H7 (cell line): ENCODE measurements around the gene CDH23. TPM values are rescaled to one million over a fixed set of nuclear protein-coding genes. Genes with fewer than 3 reads are reported as not detected.

ENCODE experiments used
- DNase-seq: peaks from one replicate; pipeline ENCODE4 v3.0.0; 2012
- H3K27me3 ChIP-seq: 2 replicates; pipeline ENCODE4 v1.6.0; 2011; ENCODE audit warnings: mild to moderate bottlenecking, low read length; ENCODE audit not compliant: control insufficient read depth, insufficient read depth
- H3K36me3 ChIP-seq: replicated peaks from 2 replicates; pipeline ENCODE4 v1.5.1; 2011; ENCODE audit warnings: low read length; ENCODE audit not compliant: control insufficient read depth, insufficient read depth
- H3K4me3 ChIP-seq: 2 replicates; pipeline ENCODE4 v1.5.1; 2011; ENCODE audit warnings: low read depth, mild to moderate bottlenecking, control low read depth, low read length, moderate library complexity; ENCODE audit not compliant: insufficient read depth
- total RNA-seq: library from RNA; depleted of rRNA; stranded (reverse); fragments of >200 nt; shearing (Covaris generic); gene quantifications from 2 replicates; pipeline ENCODE4 v1.2.3, GENCODE V29; 2014

CDH23 gene
- total RNA-seq, 1 experiment from 2014 or later: 4.5 TPM

- Histone ChIP-seq H3K4me3 (no peak overlapping the region), H3K36me3 (no peaks in the 10 kb centered on the region), H3K27me3 (no peaks in the 10 kb centered on the region)
- peak; percentile 55 for DNase-seq
These were observed 216.6 kb downstream of the CDH23 start for GRCh38 chr10:71613261-71613777.

- no peak for DNase-seq
- Histone ChIP-seq H3K4me3 (no peak overlapping the region), H3K36me3 (no peaks in the 10 kb centered on the region), H3K27me3 (no peaks in the 10 kb centered on the region)
These were observed 217.2 kb downstream of the CDH23 start for GRCh38 chr10:71613877-71614276.

DNA sequence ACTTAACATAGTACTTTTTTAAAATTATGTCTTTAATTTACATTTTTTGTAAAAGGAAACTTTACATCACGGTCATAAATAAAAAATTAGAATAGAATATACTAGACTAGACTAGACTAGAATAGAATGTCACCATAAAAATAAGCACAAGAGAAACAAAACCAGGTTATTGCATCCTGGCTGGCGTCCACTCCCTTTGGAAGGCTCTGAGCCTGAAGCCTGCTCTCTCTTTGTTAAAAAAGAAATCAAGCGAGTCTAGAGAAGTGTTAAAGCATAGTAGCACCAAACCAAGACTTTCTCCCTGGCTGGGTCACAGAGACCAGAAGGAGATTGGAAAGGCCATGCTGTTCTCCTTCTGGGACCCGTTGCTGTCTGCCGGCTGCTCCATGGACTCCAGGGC lies 218.2 kb downstream of the CDH23 start:
- Histone ChIP-seq H3K36me3 (no peaks in the 10 kb centered on the region), H3K4me3 (no peak overlapping the region), H3K27me3 (no peaks in the 10 kb centered on the region)
- no peak for DNase-seq

DNA sequence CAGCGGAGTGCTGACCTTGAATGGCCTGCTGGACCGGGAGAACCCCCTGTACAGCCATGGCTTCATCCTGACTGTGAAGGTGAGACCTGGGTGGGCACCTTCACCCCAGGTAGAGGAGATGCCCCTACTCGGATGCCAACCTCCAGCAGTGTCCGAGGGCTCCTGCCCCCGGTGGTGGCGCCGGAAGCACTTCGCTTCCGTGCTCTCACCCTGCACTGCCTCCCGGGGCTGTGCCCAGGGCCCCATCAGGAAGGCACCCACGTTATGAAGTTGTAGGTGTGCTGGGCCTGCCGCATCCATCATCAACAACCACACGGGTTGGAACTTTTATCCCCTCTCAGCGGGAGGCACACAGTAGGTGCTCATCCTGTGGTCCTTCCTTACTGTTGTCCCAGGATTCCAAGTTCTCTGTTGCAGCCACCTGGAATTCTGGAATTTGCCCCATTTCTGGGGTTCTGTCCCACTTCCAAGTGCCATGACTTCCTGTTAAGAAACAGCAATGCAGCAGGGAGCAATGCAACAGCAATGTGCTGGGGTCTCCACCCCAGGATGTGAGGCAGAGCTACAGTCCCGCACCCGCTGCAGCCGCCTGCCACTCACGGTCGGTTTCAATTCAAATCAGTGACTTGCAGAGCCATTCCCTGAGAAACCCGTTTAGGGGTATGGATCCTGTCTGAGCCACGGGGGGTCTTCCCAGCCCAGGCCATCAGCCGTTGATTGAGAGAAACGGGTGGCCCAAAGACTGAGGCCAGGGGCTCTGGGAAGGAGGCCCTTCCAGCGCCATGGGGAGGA lies 219.0 kb downstream of the CDH23 start:
- DNase-seq: peak; percentile 70
- Histone ChIP-seq H3K4me3 (no peak overlapping the region), H3K27me3 (no peaks in the 10 kb centered on the region), H3K36me3 (no peaks in the 10 kb centered on the region)

DNA sequence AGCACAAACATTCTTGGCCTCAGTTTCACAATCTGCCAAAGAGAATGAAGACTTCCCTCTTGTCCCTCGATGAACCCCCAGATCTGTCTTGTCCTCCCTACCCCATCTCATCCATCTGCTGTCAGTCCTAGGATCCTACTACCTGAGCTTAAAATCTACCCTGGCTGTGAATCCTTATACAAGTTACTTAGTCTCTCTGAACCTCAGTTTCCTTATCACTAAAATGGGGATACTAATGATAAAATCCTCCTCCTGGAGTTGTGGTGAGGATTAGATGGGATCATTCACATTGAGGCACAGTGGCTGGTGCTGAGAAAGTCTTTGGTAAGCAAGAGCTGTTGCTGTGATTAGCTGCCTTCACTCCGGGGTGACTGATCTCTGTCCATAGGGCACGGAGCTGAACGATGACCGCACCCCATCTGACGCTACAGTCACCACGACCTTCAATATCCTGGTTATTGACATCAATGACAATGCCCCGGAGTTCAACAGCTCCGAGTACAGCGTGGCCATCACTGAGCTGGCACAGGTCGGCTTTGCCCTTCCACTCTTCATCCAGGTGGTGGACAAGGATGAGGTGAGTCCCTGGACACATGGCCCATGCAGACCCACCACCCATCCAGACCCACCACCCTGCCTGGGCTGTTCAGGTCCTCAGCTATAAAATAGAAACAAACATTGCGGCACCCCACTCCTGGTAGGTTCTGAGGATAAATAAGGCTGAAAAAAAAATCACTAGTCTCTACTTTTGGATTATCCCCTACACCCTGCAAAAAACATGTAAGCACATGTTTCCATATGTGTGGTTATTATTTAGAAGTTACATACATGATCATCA lies 220.3 kb downstream of the CDH23 start:
- DNase-seq: no peak

DNA sequence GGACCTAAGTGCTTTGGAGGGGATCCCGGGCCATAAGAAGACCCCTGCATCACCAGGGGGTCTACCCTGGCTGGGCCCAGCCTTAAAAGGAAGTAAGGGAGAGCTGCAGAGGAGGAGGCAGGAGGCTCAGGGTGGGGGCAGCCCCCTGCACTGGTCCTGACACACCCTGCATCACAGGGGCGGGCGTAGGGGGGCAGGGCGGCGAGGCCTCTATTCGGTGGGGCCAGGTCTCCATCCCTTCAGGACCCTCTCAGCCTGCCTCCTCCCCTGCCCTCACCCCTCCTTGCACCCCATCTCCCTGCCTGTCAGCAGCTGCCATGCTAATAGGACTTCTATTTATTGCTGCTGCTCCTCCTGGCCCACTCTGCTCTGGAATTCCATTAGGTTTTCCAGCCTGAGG lies 221.5 kb downstream of the CDH23 start:
- Histone ChIP-seq H3K4me3 (no peak overlapping the region), H3K36me3 (no peaks in the 10 kb centered on the region), H3K27me3 (no peaks in the 10 kb centered on the region)
- no peak for DNase-seq

More for the DNA sequence above, 220.3 kb downstream of the CDH23 start:
- Histone ChIP-seq H3K27me3 (no peaks in the 10 kb centered on the region), H3K4me3 (no peak overlapping the region), H3K36me3 (no peaks in the 10 kb centered on the region)

DNA sequence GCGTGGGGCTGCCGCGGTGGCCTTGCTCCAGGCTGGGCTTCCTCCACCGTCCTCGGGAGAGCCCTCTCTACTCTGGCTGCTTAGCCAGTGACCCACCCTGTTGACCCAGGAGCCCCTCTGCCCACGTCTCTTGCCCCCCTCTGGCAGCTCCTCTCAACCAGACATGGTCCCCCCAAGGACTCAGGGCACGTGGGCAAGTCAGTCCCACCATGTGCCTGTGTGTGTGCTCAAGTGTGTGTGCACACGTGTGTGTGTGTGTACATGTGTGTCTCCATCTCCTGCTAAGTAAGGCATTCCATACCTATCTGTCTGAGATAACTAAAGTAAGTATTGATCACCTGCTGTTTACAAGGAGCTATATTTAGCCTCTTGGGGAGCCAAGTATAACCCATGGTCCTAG lies 221.9 kb downstream of the CDH23 start:
- no peak for DNase-seq
- H3K36me3 ChIP-seq: no peaks in the 10 kb centered on the region

DNA sequence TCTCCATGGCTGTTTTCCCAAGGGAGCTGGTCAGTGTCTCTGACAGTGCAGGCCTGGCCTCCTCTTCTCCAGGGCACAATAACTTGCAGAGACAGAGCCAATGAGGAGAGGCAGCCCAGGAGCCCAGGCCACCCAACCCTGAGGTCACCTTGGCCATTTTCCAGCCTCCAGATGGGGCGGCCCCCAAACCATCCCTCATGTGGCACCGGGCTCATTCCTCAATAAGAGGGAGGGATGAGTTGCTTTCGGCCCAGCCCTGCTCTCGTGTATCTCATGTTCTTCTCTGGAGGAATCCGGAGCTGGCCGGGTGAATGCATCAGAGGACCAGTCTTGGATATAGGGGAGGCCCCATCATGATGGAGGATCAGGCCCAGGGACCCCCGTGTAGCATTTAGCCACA lies 223.9 kb downstream of the CDH23 start:
- Histone ChIP-seq H3K4me3 (no peak overlapping the region), H3K36me3 (no peaks in the 10 kb centered on the region), H3K27me3 (no peaks in the 10 kb centered on the region)
- DNase-seq: no peak

More for the DNA sequence above, 221.9 kb downstream of the CDH23 start:
- Histone ChIP-seq H3K27me3 (no peaks in the 10 kb centered on the region), H3K4me3 (no peak overlapping the region)

GRCh38 chr10:71621231-71622153 lies 224.8 kb downstream of the CDH23 start:
- Histone ChIP-seq H3K27me3 (no peaks in the 10 kb centered on the region), H3K36me3 (no peaks in the 10 kb centered on the region), H3K4me3 (no peak overlapping the region)
- peak; percentile 81 for DNase-seq

DNA sequence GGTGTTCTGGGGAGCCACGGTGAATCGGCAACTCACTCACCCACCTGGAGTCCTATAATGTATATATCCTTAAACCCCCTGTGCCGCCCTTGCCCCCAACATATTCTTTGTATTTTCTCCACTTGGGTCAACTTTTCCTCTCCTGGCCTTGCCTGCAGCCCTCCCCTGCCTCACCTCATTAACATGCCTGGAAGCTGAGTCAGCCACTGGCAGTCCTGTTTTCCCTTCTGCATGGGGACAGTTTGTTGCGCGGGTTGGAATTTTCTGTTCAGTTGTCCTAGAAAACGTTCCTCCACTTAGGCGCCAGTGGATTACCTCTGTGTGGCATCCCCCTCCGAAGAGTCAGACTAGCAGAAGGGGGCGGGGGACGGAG lies 225.4 kb downstream of the CDH23 start:
- no peak overlapping the region for H3K4me3 ChIP-seq
- peak; percentile 64 for DNase-seq
- no peaks in the 10 kb centered on the region for H3K27me3 ChIP-seq
- no peaks in the 10 kb centered on the region for H3K36me3 ChIP-seq

DNA sequence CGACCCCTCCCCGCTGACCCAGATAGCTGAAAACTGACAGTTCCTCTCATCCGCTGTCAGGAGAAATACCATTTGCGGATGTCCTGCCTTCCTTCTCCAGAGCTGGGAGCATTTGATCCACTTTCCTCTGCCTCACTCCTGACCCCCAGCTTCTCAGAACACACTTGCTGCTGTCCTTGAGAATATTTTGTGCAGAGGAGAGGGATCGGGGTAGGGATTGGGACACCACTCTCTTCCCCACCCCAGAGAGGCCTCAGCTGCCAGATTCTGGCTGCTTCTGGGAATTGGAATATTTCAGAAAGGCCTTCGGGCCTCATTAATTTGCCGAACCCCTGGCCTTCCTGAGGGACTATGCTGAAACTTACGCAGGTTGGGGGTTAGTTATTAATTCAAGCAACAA lies 225.9 kb downstream of the CDH23 start:
- Histone ChIP-seq H3K4me3 (no peak overlapping the region), H3K36me3 (no peaks in the 10 kb centered on the region), H3K27me3 (no peaks in the 10 kb centered on the region)
- DNase-seq: no peak

DNA sequence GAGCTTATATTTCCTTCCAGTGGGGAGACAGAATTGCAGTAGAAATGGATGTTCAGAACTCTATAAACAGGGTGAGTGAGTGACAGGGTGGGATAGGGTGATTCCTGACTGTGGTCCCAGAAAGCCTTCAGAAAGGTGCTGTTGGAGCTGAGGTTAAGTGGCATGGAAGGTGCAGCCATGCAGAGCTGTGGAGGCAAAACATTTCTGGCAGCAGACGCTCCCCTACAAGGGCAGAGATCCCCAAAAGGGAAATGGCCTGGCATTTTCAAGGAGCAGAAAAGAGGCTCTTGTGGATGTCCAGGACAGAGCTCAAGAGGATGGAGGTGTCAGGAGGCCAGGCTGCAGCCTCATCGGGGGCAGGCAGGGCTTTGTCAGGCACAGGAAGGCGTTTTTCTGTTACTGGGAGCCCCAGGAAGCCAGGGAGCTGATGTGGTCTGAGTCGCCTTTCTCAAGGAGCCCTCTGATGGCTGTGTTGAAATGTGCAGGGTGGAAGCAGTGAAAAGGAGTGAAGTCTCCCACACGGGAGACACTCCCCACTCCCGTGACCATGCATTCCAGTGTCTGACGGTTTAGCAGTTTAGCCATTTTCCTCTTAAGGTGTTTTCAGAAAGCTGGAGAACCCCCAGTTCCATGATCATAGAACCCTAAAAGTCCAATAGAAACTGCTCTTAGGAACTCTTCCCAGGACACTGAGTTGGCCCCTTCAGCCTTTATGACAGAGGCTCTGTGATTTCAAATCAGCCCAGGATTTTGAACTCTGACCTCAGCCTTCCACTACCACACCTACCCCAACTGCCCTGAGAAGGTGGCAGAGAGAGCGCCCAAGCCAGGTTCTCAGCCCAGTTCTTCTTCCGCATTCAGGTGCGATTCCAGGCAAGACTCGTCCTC lies 226.6 kb downstream of the CDH23 start:
- Histone ChIP-seq H3K4me3 (no peak overlapping the region), H3K27me3 (no peaks in the 10 kb centered on the region), H3K36me3 (no peaks in the 10 kb centered on the region)
- peak; percentile 78 for DNase-seq

- H3K4me3 ChIP-seq: no peak overlapping the region
- no peaks in the 10 kb centered on the region for H3K36me3 ChIP-seq
- no peaks in the 10 kb centered on the region for H3K27me3 ChIP-seq
- DNase-seq: peak; percentile 72
These were observed 227.2 kb downstream of the CDH23 start for GRCh38 chr10:71623986-71624291.
